HL-60 (cell line): ENCODE results near the gene EVI5L.

Experiments
- CTCF ChIP-seq: IDR thresholded peaks from one replicate; pipeline ENCODE4 v1.5.1; 2011; ENCODE audit warnings: low read length, control low read depth, inconsistent platforms; ENCODE audit not compliant: insufficient read depth
- GABPA ChIP-seq: IDR thresholded peaks from 2 replicates; pipeline ENCODE4 v1.6.1; 2012; ENCODE audit warnings: low read depth
- POLR2AphosphoS5 ChIP-seq: IDR thresholded peaks from 2 replicates; pipeline ENCODE4 v1.6.1; 2012; ENCODE audit warnings: low read depth
- REST ChIP-seq: IDR thresholded peaks from 2 replicates; pipeline ENCODE4 v1.6.1; 2012; ENCODE audit warnings: low read depth; ENCODE audit not compliant: insufficient replicate concordance
- SPI1 ChIP-seq: IDR thresholded peaks from 2 replicates; pipeline ENCODE4 v1.6.1; 2012; ENCODE audit warnings: low read depth, mild to moderate bottlenecking, borderline replicate concordance

DNA sequence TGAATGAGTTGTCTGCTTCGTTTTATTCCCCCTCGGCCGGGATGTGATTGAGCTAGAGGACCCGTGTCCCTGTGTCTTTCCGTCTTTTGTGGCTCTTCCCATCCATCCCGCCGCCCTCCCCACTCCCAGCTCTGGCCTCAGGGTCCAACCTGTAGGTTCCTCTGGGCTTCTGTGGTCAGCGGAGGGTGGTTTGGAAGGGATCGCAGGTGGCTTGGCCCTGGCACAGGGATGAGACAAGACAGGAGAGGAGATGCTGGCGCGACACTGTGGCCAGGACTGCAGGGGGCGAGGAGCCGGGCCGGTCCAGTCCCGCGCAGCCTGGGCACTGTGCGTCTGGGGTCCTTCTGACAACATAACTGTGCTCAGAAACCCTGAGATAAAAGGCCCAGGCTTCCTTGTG, 2.0 kb downstream of the EVI5L start:
- no peak for TF ChIP-seq CTCF
- no peak for TF ChIP-seq REST
- no peak for TF ChIP-seq GABPA
- TF ChIP-seq POLR2AphosphoS5, result no peak
- no peak for TF ChIP-seq SPI1
